CD4-positive, alpha-beta T cell (primary cell): Measurements from ENCODE around the gene VSIG2. TPM values are rescaled to one million over a fixed set of nuclear protein-coding genes. Genes with fewer than 3 reads are reported as not detected.

Experiments
- ATAC-seq: fragments of 200-7000 bp; cut with Tn5 transposase; one replicate; pipeline ENCODE4 v1.10.0; 2022; ENCODE audit warnings: mild to moderate bottlenecking; ENCODE audit not compliant: poor library complexity
- CTCF ChIA-PET: fragments of 350-600 bp; sonication (Branson Sonifier 250); formaldehyde crosslinking; loops from one replicate; lab custom pipeline; 2021; ENCODE audit warnings: antibody characterized with exemption, inconsistent platforms; lab: Charles Lee
- POLR2A ChIA-PET: fragments of 350-600 bp; sonication (Branson Sonifier 250); formaldehyde crosslinking; loops from one replicate; lab custom pipeline; 2021; ENCODE audit warnings: antibody characterized with exemption, inconsistent platforms; lab: Charles Lee
- DNase-seq, 14 experiments: peaks; one replicate each; pipeline ENCODE4 v3.0.0-alpha.2; 2013 to 2020; ENCODE audit warnings: mixed read lengths in 2 of 14
- H3K27ac ChIP-seq, 2 donors: one replicate each; pipeline versions ENCODE4 v1.5.1 to v1.7.0; 2013; ENCODE audit warnings: low read length in 2 of 2, low read depth in 1 of 2, mild to moderate bottlenecking in 1 of 2
- H3K27me3 ChIP-seq, 2 experiments: 1 replicate in 1 of 2; 2 replicates in 1 of 2; pipeline versions ENCODE4 v1.6.1 to v1.7.0; 2013; ENCODE audit warnings: low read length in 2 of 2, control low read depth in 1 of 2, mild to moderate bottlenecking in 1 of 2, moderate library complexity in 1 of 2; ENCODE audit not compliant: insufficient read depth in 2 of 2, control insufficient read depth in 1 of 2
- H3K36me3 ChIP-seq: one replicate; pipeline ENCODE4 v1.6.1; 2013; ENCODE audit warnings: low read length, control low read depth; ENCODE audit not compliant: insufficient read depth
- H3K4me1 ChIP-seq: one replicate; pipeline ENCODE4 v1.6.1; 2013; ENCODE audit warnings: low read length, control low read depth; ENCODE audit not compliant: insufficient read depth
- H3K4me3 ChIP-seq: one replicate; pipeline ENCODE4 v1.5.1; 2013; ENCODE audit warnings: mild to moderate bottlenecking, low read length, moderate library complexity
- H3K9me3 ChIP-seq, 2 experiments: 1 replicate in 1 of 2; 2 replicates in 1 of 2; pipeline versions ENCODE4 v1.6.1 to v1.7.0; 2013; ENCODE audit warnings: low read length in 2 of 2, mild to moderate bottlenecking in 2 of 2, control low read depth in 1 of 2, moderate library complexity in 1 of 2; ENCODE audit not compliant: control insufficient read depth in 1 of 2, insufficient read depth in 1 of 2
- H3K27ac Mint-ChIP-seq: one replicate; pipeline ENCODE4 v1.8.0; 2020; ENCODE audit warnings: mixed read lengths
- H3K27me3 Mint-ChIP-seq: one replicate; pipeline ENCODE4 v1.8.0; 2021; ENCODE audit warnings: mixed read lengths
- H3K36me3 Mint-ChIP-seq: one replicate; pipeline ENCODE4 v1.8.0; 2021; ENCODE audit warnings: low read depth, mixed read lengths
- H3K4me1 Mint-ChIP-seq: one replicate; pipeline ENCODE4 v1.8.0; 2021; ENCODE audit warnings: low read depth, mixed read lengths
- H3K4me3 Mint-ChIP-seq: one replicate; pipeline ENCODE4 v1.8.0; 2020; ENCODE audit warnings: mild to moderate bottlenecking, mixed read lengths
- H3K9me3 Mint-ChIP-seq: one replicate; pipeline ENCODE4 v1.8.0; 2020; ENCODE audit warnings: mixed read lengths
- intact Hi-C, 2 experiments: fragments of 100-400 bp; cut with DNase I in 1 of 2; cut with micrococcal nuclease in 1 of 2; formaldehyde crosslinking; loops; one replicate each; pipeline versions ENCODE4 v1.15.1 to v1.9.0; 2023 to 2025; cut with DNase I, micrococcal nuclease
- total RNA-seq, 174 experiments: library from RNA in 2 of 174; stranded (reverse) in 2 of 174; gene quantifications; one replicate each; pipeline ENCODE4 v1.2.3 and lab custom pipeline; 2021 to 2026
- TF ChIP-seq, protein P1 (sequence below): fragments of 200-600 bp; IDR thresholded peaks from one replicate; pipeline ENCODE4 v1.8.0; 2022; ENCODE audit warnings: antibody characterized with exemption, mild to moderate bottlenecking

Gene VSIG2
- total RNA-seq, 2 experiments from 2014 or later: 0.28 TPM; not detected in 1

DNA sequence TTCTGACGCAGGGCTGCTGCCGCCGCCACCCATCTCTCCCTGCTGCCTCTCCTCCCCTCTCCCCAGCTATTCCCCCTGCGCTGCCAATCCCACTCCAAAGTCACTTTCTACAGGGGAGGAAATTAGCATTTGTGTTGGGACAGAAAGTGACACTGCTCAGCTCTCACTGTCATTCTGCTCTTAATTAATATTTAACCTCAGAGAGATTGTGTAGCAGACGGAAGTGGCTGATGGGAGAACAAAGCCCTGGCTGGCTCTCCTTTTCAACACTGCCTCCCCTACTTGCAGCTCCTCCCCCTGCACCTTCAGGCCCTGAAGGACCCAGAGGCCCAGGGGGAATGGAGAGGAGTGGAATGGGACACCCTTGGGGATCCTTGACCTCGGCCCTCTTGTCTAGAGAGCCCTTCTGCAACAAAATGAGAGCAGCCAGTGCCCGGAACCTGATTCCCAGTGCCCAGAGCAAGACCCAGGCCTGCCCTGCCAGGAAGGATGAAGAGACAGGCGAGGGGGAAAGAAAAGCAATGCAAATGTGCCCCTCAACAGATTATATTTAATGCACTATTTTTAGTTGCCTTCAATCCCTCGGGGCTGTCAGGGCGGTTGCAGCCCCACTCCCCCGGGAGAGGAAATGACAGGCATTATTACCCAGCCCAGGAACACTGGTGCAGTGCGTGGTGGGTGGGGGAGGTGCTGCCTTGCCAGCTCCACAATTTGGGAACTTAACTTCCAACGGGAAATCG lies 26.9 kb downstream of the VSIG2 start:
- Histone ChIP-seq H3K27me3 (peaks cover 0 to 4% of the 10 kb centered on the region in 2 experiments), H3K4me1 (peaks cover 11% of the 10 kb centered on the region), H3K27ac (no peak overlapping the region), H3K4me3 (no peak overlapping the region), H3K36me3 (no peaks in the 10 kb centered on the region), H3K9me3 (no peaks in the 10 kb centered on the region)
- TF ChIP-seq, protein P1, sequence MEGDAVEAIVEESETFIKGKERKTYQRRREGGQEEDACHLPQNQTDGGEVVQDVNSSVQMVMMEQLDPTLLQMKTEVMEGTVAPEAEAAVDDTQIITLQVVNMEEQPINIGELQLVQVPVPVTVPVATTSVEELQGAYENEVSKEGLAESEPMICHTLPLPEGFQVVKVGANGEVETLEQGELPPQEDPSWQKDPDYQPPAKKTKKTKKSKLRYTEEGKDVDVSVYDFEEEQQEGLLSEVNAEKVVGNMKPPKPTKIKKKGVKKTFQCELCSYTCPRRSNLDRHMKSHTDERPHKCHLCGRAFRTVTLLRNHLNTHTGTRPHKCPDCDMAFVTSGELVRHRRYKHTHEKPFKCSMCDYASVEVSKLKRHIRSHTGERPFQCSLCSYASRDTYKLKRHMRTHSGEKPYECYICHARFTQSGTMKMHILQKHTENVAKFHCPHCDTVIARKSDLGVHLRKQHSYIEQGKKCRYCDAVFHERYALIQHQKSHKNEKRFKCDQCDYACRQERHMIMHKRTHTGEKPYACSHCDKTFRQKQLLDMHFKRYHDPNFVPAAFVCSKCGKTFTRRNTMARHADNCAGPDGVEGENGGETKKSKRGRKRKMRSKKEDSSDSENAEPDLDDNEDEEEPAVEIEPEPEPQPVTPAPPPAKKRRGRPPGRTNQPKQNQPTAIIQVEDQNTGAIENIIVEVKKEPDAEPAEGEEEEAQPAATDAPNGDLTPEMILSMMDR: no peak
- Mint-ChIP-seq H3K9me3 (no peaks in the 10 kb centered on the region), H3K4me3 (no peak overlapping the region), H3K27me3 (peaks cover 41% of the 10 kb centered on the region), H3K4me1 (peaks cover 26% of the 10 kb centered on the region), H3K36me3 (no peaks in the 10 kb centered on the region), H3K27ac (no peak overlapping the region)
- DNase-seq (no peak), ATAC-seq (no peak)
- ChIA-PET CTCF (interaction anchor here (0.8 to 1.3 kb wide), 2 partner anchors 21 to 33 kb away, joined by 3 to 4 read pairs; no protein-coding TSS in a partner anchor), POLR2A (no interaction called here)
- intact Hi-C loops: no loop called here

DNA sequence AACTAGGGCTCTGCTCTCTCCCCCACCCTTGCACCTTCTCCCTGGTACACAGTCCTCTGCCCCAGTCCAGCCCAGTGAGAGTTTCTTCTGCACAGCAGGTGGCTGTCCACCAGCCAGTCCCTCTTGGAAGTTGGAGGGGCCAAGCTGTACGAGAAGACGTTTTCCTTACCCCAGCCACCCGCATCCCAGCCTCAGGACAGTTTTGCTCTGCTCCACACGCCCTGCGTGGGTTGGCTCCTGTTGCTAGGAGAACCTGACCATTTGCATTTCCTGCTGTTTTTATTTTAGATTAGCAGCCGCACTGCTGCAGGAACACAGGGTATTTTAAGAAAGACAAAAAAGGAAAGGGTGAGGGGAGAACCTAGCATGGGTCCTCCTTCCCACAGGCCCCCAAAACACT lies 29.9 kb downstream of the VSIG2 start:
- ChIA-PET POLR2A (no interaction called here), CTCF (no interaction called here)
- Histone ChIP-seq H3K4me1 (peaks cover 25% of the 10 kb centered on the region), H3K9me3 (no peaks in the 10 kb centered on the region), H3K27ac (no peak overlapping the region), H3K36me3 (no peaks in the 10 kb centered on the region), H3K4me3 (no peak overlapping the region), H3K27me3 (peaks cover 11 to 15% of the 10 kb centered on the region in 2 experiments)
- Mint-ChIP-seq H3K27me3 (peaks cover 54% of the 10 kb centered on the region), H3K36me3 (no peaks in the 10 kb centered on the region), H3K27ac (no peak overlapping the region), H3K4me1 (peaks cover 44% of the 10 kb centered on the region), H3K4me3 (no peak overlapping the region), H3K9me3 (no peaks in the 10 kb centered on the region)
- no peak for DNase-seq
- intact Hi-C loops: no loop called here
- ATAC-seq: no peak
- TF ChIP-seq, protein P1: no peak

DNA sequence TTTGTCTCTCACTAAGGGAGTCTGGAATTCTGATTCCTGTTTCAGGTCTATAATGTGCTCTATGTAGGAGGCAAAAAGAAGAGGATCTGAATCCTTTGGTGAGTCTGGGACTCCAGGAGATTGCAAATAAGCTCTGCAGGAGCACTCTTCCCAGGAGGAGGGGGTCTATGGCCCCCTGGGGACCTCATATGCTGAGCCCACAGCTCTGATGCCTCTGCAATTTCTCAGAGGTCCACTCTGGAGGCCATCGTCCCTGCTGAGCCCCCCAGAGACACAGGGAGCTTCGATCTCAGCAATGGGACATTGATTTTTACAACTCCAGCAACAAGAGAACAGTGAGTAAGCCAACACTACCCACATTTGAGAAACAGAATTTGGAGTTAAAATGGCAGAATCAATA lies 32.5 kb downstream of the VSIG2 start:
- H3K4me1 Mint-ChIP-seq: peaks cover 31% of the 10 kb centered on the region
- ChIA-PET CTCF (no interaction called here), POLR2A (no interaction called here)
- no peak overlapping the region for H3K27ac Mint-ChIP-seq
- Histone ChIP-seq H3K36me3 (no peaks in the 10 kb centered on the region), H3K9me3 (no peaks in the 10 kb centered on the region), H3K27me3 (peaks cover 21 to 33% of the 10 kb centered on the region in 2 experiments), H3K4me3 (no peak overlapping the region), H3K27ac (no peak overlapping the region), H3K4me1 (peaks cover 21% of the 10 kb centered on the region)
- ATAC-seq: no peak
- intact Hi-C loops: no loop called here
- DNase-seq: no peak
- H3K4me3 Mint-ChIP-seq: no peak overlapping the region
- no peaks in the 10 kb centered on the region for H3K36me3 Mint-ChIP-seq
- no peaks in the 10 kb centered on the region for H3K9me3 Mint-ChIP-seq
- TF ChIP-seq, protein P1: no peak
- peaks cover 58% of the 10 kb centered on the region for H3K27me3 Mint-ChIP-seq
